Measurements from ENCODE around the gene PLEKHH2.

PLEKHH2 gene

GRCh38 chr2:43727634-43728014 lies 90.6 kb downstream of the PLEKHH2 start:
- Histone ChIP-seq H3K27me3 (replicated peaks) (no peaks in the 10 kb centered on the region), H3K27ac (no peak overlapping the region), H3K4me3 (ENCODE audit: low read depth, low read length) (no peak overlapping the region), H3K36me3 (replicated peaks) (no peaks in the 10 kb centered on the region)
- TF ChIP-seq CTCF (IDR thresholded peaks at IDR 0.05; ENCODE audit: low read depth, low read length, missing control alignments): no peak
- in situ Hi-C loops (cut with HindIII; ENCODE audit: low pct_ligation_motif_present, low sequenced_read_pairs): no loop called here
- no peak for DNase-seq

GRCh38 chr2:43729491-43730174 lies 92.6 kb downstream of the PLEKHH2 start:
- H3K4me3 ChIP-seq (ENCODE audit: low read depth, low read length): no peak overlapping the region
- in situ Hi-C loops (cut with HindIII; ENCODE audit: low pct_ligation_motif_present, low sequenced_read_pairs): no loop called here
- DNase-seq: no peak
- H3K36me3 ChIP-seq (replicated peaks): no peaks in the 10 kb centered on the region
- no peak overlapping the region for H3K27ac ChIP-seq
- no peak for TF ChIP-seq CTCF (IDR thresholded peaks at IDR 0.05; ENCODE audit: low read depth, low read length, missing control alignments)
- H3K27me3 ChIP-seq (replicated peaks): no peaks in the 10 kb centered on the region

- no peaks in the 10 kb centered on the region for H3K36me3 ChIP-seq (replicated peaks)
- H3K27me3 ChIP-seq (replicated peaks): no peaks in the 10 kb centered on the region
- H3K27ac ChIP-seq: no peak overlapping the region
- in situ Hi-C loops (cut with HindIII; ENCODE audit: low pct_ligation_motif_present, low sequenced_read_pairs): no loop called here
- DNase-seq: no peak
- no peak overlapping the region for H3K4me3 ChIP-seq (ENCODE audit: low read depth, low read length)
- TF ChIP-seq CTCF (IDR thresholded peaks at IDR 0.05; ENCODE audit: low read depth, low read length, missing control alignments): no peak
These were observed 94.2 kb downstream of the PLEKHH2 start for GRCh38 chr2:43731211-43731610.

- no peak overlapping the region for H3K4me3 ChIP-seq (ENCODE audit: low read depth, low read length)
These were observed 99.6 kb downstream of the PLEKHH2 start for GRCh38 chr2:43736637-43737036.

GRCh38 chr2:43737097-43737854 lies 100.2 kb downstream of the PLEKHH2 start:
- peak overlapping the region; percentile 83 for H3K27ac ChIP-seq
- peak; percentile 91 for DNase-seq
- H3K27me3 ChIP-seq (replicated peaks): no peaks in the 10 kb centered on the region
- no peak for TF ChIP-seq CTCF (IDR thresholded peaks at IDR 0.05; ENCODE audit: low read depth, low read length, missing control alignments)
- H3K36me3 ChIP-seq (replicated peaks): no peaks in the 10 kb centered on the region
- in situ Hi-C loops (cut with HindIII; ENCODE audit: low pct_ligation_motif_present, low sequenced_read_pairs): no loop called here
- H3K4me3 ChIP-seq (ENCODE audit: low read depth, low read length): no peak overlapping the region

More at GRCh38 chr2:43736637-43737036, 99.6 kb downstream of the PLEKHH2 start:
- DNase-seq: no peak
- H3K27ac ChIP-seq: peak overlapping the region; percentile 83
- H3K27me3 ChIP-seq (replicated peaks): no peaks in the 10 kb centered on the region
- in situ Hi-C loops (cut with HindIII; ENCODE audit: low pct_ligation_motif_present, low sequenced_read_pairs): no loop called here
- no peak for TF ChIP-seq CTCF (IDR thresholded peaks at IDR 0.05; ENCODE audit: low read depth, low read length, missing control alignments)
- no peaks in the 10 kb centered on the region for H3K36me3 ChIP-seq (replicated peaks)
